Progenitor cell of endocrine pancreas (in vitro differentiated cells): ENCODE data around the gene DHX35. TPM values are rescaled to one million over a fixed set of nuclear protein-coding genes. Genes with fewer than 3 reads are reported as not detected.

Experiments used
- DNase-seq: peaks from one replicate; pipeline ENCODE4 v3.0.0; 2021; ENCODE audit warnings: low spot score; ENCODE audit not compliant: unreplicated experiment
- H3K27ac Mint-ChIP-seq: 2 replicates; pipeline ENCODE4 v1.8.0; 2021; ENCODE audit warnings: mild to moderate bottlenecking, moderate library complexity, mixed read lengths
- H3K27me3 Mint-ChIP-seq: 2 replicates; pipeline ENCODE4 v1.8.0; 2021; ENCODE audit warnings: mixed read lengths
- H3K36me3 Mint-ChIP-seq: 2 replicates; pipeline ENCODE4 v1.8.0; 2022; ENCODE audit warnings: mixed read lengths; ENCODE audit not compliant: insufficient read depth
- H3K4me1 Mint-ChIP-seq: 2 replicates; pipeline ENCODE4 v1.8.0; 2021; ENCODE audit warnings: low read depth, mixed read lengths
- H3K4me3 Mint-ChIP-seq: 2 replicates; pipeline ENCODE4 v1.8.0; 2021; ENCODE audit warnings: low read depth, mild to moderate bottlenecking, moderate library complexity, mixed read lengths
- H3K9me3 Mint-ChIP-seq: 2 replicates; pipeline ENCODE4 v1.8.0; 2021; ENCODE audit warnings: low read depth, mixed read lengths
- CTCF ChIP-seq: fragments of 200-600 bp; sonication (generic); IDR thresholded peaks from one replicate; pipeline ENCODE4 v1.5.0; 2021; ENCODE audit warnings: antibody characterized with exemption, mild to moderate bottlenecking; ENCODE audit not compliant: unreplicated experiment
- total RNA-seq: library from RNA; stranded (reverse); gene quantifications from 2 replicates; pipeline ENCODE4 v1.2.1, GENCODE V29; 2021

Gene DHX35
- total RNA-seq, 1 donor from 2014 or later = 14.4 TPM

- no peak for DNase-seq
- Mint-ChIP-seq H3K36me3 (peaks cover 12% of the 10 kb centered on the region), H3K27ac (no peak overlapping the region), H3K4me3 (no peak overlapping the region), H3K4me1 (no peaks in the 10 kb centered on the region), H3K9me3 (no peaks in the 10 kb centered on the region), H3K27me3 (no peaks in the 10 kb centered on the region)
- no peak for TF ChIP-seq CTCF
Measured at GRCh38 chr20:39044501-39044900, 82.4 kb downstream of the DHX35 start.

- TF ChIP-seq CTCF = no peak
- Mint-ChIP-seq H3K4me1 (peaks cover 4% of the 10 kb centered on the region), H3K36me3 (peaks cover 10% of the 10 kb centered on the region), H3K27me3 (no peaks in the 10 kb centered on the region), H3K9me3 (no peaks in the 10 kb centered on the region), H3K27ac (no peak overlapping the region), H3K4me3 (no peak overlapping the region)
- DNase-seq = no peak
Measured at GRCh38 chr20:39045676-39046075, 83.5 kb downstream of the DHX35 start.

- no peak for TF ChIP-seq CTCF
- no peaks in the 10 kb centered on the region for H3K9me3 Mint-ChIP-seq
- peaks cover 6% of the 10 kb centered on the region for H3K36me3 Mint-ChIP-seq
- no peak for DNase-seq
- H3K27me3 Mint-ChIP-seq = no peaks in the 10 kb centered on the region
- peaks cover 6% of the 10 kb centered on the region for H3K4me1 Mint-ChIP-seq
- no peak overlapping the region for H3K27ac Mint-ChIP-seq
- no peak overlapping the region for H3K4me3 Mint-ChIP-seq
Measured at GRCh38 chr20:39047417-39047985, 85.4 kb downstream of the DHX35 start.

GRCh38 chr20:39048000-39048696, 86.0 kb downstream of the DHX35 start:
- Mint-ChIP-seq H3K4me1 (peaks cover 6% of the 10 kb centered on the region), H3K27me3 (peaks cover 4% of the 10 kb centered on the region), H3K27ac (no peak overlapping the region), H3K4me3 (peak overlapping the region; percentile 38), H3K36me3 (peaks cover 4% of the 10 kb centered on the region), H3K9me3 (no peaks in the 10 kb centered on the region)
- peak; percentile 65 for DNase-seq
- TF ChIP-seq CTCF = peak; percentile 96

- Mint-ChIP-seq H3K4me3 (no peak overlapping the region), H3K9me3 (no peaks in the 10 kb centered on the region), H3K36me3 (no peaks in the 10 kb centered on the region), H3K4me1 (peaks cover 6% of the 10 kb centered on the region), H3K27me3 (peaks cover 7% of the 10 kb centered on the region), H3K27ac (no peak overlapping the region)
- no peak for TF ChIP-seq CTCF
- no peak for DNase-seq
Measured at GRCh38 chr20:39049148-39049547, 87.0 kb downstream of the DHX35 start.
